Posterior cingulate gyrus (tissue), 11 donors: ENCODE measurements around the gene LEF1.

Experiments
- DNase-seq, 10 donors: peaks; one replicate each; pipeline versions ENCODE4 v3.0.0 to v3.0.0-alpha.2; 2020 to 2021; ENCODE audit warnings: mixed read lengths in 3 of 10
- intact Hi-C: fragments of 100-400 bp; cut with DNase I; formaldehyde crosslinking; loops from one replicate; pipeline ENCODE4 v1.15.1; 2023

The LEF1 gene

DNA sequence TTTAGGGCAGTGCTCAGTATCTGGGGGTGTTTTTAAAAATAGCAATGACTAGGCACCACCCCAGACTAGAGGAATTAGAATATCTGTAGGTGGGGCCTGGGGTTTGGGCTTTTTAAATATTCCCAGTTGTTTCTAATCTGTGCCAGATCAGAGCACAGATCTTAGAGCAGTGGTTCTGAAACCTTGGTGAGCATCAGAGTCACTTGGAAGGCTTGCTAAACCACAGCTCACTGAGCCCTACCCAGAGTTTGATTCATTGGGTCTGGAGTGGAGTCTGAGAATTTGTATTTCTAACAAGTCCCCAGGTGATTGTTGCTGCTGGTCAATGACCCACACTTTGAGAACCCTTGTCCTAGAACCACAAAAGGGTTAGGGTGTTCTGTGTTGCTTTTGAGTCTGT, 162.4 kb downstream of the LEF1 start:
- no peak for DNase-seq
- intact Hi-C loops = no loop called here

DNA sequence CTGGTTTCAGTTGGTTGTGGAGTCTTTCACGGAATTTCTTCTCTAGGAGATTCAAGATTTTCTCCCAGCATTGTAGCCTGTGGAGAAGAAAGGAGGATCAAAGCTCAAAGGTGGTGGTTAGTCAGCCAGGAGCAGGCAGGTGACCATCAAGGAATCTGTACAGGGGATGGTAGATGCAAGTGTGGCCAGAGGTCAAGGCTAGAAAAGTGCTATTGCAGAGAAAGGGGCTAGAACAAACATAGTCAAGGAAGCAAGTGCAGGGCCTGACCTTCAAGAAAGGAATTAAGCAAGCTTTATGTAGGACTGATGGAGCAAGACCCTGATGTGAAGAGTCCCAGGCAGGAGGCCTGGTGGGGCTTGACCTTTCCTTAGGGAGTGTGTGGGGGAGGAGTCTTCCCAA, 162.9 kb downstream of the LEF1 start:
- DNase-seq = no peak
- intact Hi-C loops = no loop called here

DNA sequence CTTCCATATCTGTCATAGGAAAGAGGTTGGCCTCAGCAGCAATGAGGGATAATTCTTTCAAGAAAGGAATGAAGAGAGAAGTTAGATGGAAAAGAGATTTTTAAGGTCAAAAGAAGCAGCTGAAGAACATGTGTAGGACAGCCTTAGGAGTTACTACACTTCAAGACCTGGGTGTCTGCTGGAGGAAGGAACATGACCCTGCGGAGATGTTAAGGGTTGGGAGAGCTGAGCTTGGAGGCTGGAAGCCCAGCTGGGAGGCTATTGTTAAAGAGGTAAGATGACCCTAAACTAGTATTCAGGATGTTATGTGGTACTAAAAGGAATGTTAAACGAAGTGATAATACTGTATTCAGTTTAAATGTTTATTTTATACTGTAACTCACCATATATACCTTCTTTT, 164.1 kb downstream of the LEF1 start:
- intact Hi-C loops = no loop called here
- no peak for DNase-seq

DNA sequence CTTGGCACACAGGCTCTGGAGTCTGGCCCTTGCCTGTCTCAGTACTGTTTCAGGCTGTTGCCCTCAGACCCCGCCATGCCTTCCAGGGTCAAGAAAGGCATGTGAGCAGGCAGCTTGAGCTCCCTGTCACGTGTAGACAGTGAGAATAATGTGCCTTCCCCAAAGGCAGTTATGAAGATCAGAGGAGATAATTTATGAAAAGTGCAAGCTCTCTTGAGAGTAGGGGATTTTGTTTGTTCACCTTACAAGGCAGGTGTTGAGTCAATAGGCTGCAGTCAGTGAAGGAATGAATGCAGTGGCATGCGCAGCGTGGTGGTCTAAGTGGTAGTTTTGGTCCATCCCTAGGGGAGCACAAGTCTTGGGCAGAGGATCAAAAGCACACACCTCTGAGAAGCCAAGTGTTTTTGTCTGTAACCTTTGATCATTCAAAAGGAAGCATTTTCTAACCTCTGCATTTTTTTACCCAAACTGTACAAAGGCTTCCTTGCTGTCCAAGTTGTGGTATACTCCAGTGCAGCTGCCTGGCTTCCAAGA, 164.7 kb downstream of the LEF1 start:
- intact Hi-C loops = no loop called here

DNA sequence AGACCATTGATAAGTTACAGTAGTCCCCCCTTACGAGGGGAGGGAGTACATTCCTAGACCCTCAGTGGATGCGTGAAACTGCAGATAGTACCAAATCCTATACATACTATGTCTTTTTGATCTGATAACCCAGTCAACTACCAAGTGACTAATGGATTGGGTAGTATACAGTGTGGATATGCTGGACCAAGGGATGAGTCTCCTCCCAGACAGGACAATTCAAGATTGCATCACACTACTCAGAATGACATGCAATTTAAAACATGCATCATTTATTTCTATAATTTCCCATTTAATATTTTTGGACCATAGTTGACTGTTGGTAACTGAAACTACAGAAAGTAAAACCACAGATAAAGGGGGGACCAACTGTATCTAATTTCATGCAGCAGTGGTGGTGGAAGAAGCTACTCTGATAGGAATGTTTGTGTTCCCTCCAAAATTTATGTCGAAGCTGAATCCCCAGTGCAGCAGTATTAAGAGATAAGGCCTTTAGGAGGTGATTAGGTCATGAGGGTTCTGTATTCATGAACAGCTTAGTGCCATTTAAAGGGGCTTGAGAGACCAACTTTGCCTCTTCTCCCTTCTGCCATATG, 167.1 kb downstream of the LEF1 start:
- intact Hi-C loops = no loop called here
- DNase-seq = no peak

More for the DNA sequence above, 164.7 kb downstream of the LEF1 start:
- DNase-seq = no peak

DNA sequence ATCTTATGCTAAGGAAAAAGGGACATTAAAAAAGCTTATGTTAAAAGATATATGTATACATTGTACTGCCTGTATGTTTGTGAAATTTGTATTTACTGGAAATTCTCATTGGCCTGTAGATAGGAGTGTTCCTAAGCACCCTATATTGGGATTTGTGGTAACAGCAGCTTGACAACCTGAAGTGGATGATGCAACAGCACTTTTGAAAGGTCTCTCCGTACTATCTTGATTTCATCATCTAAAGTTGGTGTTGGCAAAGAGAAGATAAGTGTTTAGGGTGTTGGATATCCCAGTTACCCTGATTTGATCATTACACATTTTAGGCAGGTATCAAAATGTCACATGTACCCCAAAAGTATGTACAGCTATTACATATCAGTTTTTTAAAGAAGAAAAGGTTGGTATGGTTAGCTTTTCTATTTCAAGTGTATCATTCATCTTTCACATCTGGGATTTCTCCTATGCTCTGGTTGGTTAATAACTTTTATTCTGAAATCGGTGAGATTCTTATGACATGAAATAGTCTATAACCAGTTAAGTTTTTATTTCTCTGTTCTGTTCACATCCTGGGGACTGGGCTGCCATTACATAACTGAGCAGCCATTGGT, 168.7 kb downstream of the LEF1 start:
- DNase-seq = no peak
- intact Hi-C loops = no loop called here

DNA sequence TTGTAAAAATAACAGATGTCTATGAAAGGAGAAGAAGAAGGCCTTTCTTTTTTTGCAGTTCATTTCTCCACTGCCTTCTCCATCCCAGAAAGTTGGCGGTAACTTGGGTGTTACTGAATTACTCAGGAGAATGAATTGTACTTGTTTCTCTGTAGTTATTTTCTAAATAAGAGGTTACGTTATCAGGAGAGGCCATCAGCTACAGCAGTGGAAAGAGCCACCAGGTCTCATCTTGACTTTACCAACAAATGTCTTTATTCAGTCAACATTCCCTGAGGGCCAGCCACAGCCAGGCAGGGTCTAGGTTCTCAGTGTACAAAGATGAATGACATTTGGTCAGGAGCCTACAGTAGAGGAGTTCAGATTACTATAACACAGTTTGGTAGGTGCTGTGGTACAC, 170.9 kb downstream of the LEF1 start:
- intact Hi-C loops = no loop called here
- no peak for DNase-seq
